ENCODE data around the gene DCTN4.

The DCTN4 gene

GRCh38 chr5:150734579-150735384, 24.0 kb downstream of the DCTN4 start:
- DNase-seq, result no peak

GRCh38 chr5:150731669-150732242, 27.1 kb downstream of the DCTN4 start:
- DNase-seq, result no peak

- DNase-seq, result no peak
These were observed 29.0 kb downstream of the DCTN4 start for GRCh38 chr5:150729859-150730258.

GRCh38 chr5:150723845-150724244, 35.0 kb downstream of the DCTN4 start:
- DNase-seq, result no peak

- DNase-seq, result peak; percentile 15
These were observed 48.7 kb downstream of the DCTN4 start for GRCh38 chr5:150710165-150710564.

GRCh38 chr5:150706776-150707390, 51.9 kb downstream of the DCTN4 start:
- DNase-seq, result no peak

GRCh38 chr5:150703762-150704161, 55.1 kb downstream of the DCTN4 start:
- DNase-seq, result no peak

GRCh38 chr5:150700594-150701377, 58.0 kb downstream of the DCTN4 start, which contains the start of gene RBM22:
RBM22 (minus strand) TSS chr5:150701062; CDS start chr5:150700985, 77 bp downstream.
- peak; percentile 88 for DNase-seq

- DNase-seq, result no peak
These were observed 58.6 kb downstream of the DCTN4 start for GRCh38 chr5:150700246-150700593.

- DNase-seq, result peak; percentile 73
These were observed 64.2 kb downstream of the DCTN4 start for GRCh38 chr5:150694612-150695011.

- no peak for DNase-seq
These were observed 66.5 kb downstream of the DCTN4 start for GRCh38 chr5:150692276-150692675.

GRCh38 chr5:150690760-150691159, 68.1 kb downstream of the DCTN4 start:
- DNase-seq, result no peak

- no peak for DNase-seq
These were observed 69.7 kb downstream of the DCTN4 start for GRCh38 chr5:150689120-150689519.

GRCh38 chr5:150676578-150676977, 82.2 kb downstream of the DCTN4 start:
- DNase-seq, result no peak

GRCh38 chr5:150675069-150675468, 83.7 kb downstream of the DCTN4 start:
- no peak for DNase-seq

- DNase-seq, result no peak
These were observed 84.4 kb downstream of the DCTN4 start for GRCh38 chr5:150674341-150674821.

GRCh38 chr5:150672884-150673275, 85.9 kb downstream of the DCTN4 start:
- no peak for DNase-seq

GRCh38 chr5:150672237-150672883, 86.5 kb downstream of the DCTN4 start:
- DNase-seq, result peak; percentile 41

GRCh38 chr5:150671509-150672236, 87.1 kb downstream of the DCTN4 start:
- no peak for DNase-seq

- DNase-seq, result no peak
These were observed 87.9 kb downstream of the DCTN4 start for GRCh38 chr5:150670948-150671310.

GRCh38 chr5:150670275-150670947, 88.4 kb downstream of the DCTN4 start:
- DNase-seq, result no peak
